Body of pancreas (tissue), 4 donors: ENCODE data around the gene KIAA1671.
"Not testable (repeated sequence)": the region's sequence is repeated elsewhere in the genome, so short reads cannot be mapped to it uniquely, and the experiment has no call there.

Source experiments
- CTCF ChIP-seq, 7 experiments: fragments of 450-650 bp in 4 of 7; fragments of 200-600 bp in 3 of 7; sonication (generic) in 3 of 7; IDR thresholded peaks; one replicate each; pipeline ENCODE4 v1.5.1; 2016 to 2019; ENCODE audit warnings: antibody characterized with exemption in 7 of 7
- POLR2A ChIP-seq, 3 donors: fragments of 450-650 bp; IDR thresholded peaks; one replicate each; pipeline ENCODE4 v1.6.1; 2016; ENCODE audit warnings: antibody characterized with exemption in 3 of 3, mild to moderate bottlenecking in 2 of 3

GRCh38 chr22:25233706-25234105 is 281.2 kb downstream of the KIAA1671 start:
- not testable (repeated sequence) for TF ChIP-seq POLR2A, CTCF (IDR thresholded peaks at IDR 0.05)
